HepG2 (cell line): ENCODE results near the gene TSGA10IP. TPM values are rescaled to one million over a fixed set of nuclear protein-coding genes. Genes with fewer than 3 reads are reported as not detected.

Source experiments
- ERF ChIP-seq: IDR thresholded peaks from 2 replicates; pipeline ENCODE4 v1.6.1; 2018; ENCODE audit warnings: missing biosample characterization, missing genetic modification reagents
- FOXC1 ChIP-seq: sonication (generic); formaldehyde crosslinking; IDR thresholded peaks from 2 replicates; pipeline ENCODE4 v1.8.0; 2022; ENCODE audit warnings: mild to moderate bottlenecking, missing genetic modification reagents, borderline replicate concordance
- HIC2 ChIP-seq: sonication (generic); formaldehyde crosslinking; IDR thresholded peaks from 2 replicates; pipeline ENCODE4 v1.9.0; 2022; ENCODE audit warnings: low read depth, missing genetic modification reagents
- HMGXB4 ChIP-seq, 2 experiments: sonication (generic) in 1 of 2; formaldehyde crosslinking in 1 of 2; IDR thresholded peaks; 2 replicates each; pipeline versions ENCODE4 v1.4.0 to v1.6.1; 2018 to 2020; ENCODE audit warnings: missing genetic modification reagents in 2 of 2, borderline replicate concordance in 1 of 2, low read depth in 1 of 2, mild to moderate bottlenecking in 1 of 2, missing biosample characterization in 1 of 2
- MIXL1 ChIP-seq: IDR thresholded peaks from 2 replicates; pipeline ENCODE4 v1.6.1; 2016
- MYNN ChIP-seq: sonication (generic); formaldehyde crosslinking; IDR thresholded peaks from 2 replicates; pipeline ENCODE4 v1.4.0; 2020; ENCODE audit warnings: mild to moderate bottlenecking, low read depth, missing genetic modification reagents
- RARA ChIP-seq: IDR thresholded peaks from 2 replicates; pipeline ENCODE4 v1.6.1; 2016; ENCODE audit warnings: missing genetic modification reagents, missing compliant biosample characterization
- SAP130 ChIP-seq: IDR thresholded peaks from 2 replicates; pipeline ENCODE4 v1.6.1; 2016; ENCODE audit warnings: low read depth
- SP2 ChIP-seq: sonication (generic); formaldehyde crosslinking; IDR thresholded peaks from 2 replicates; pipeline ENCODE4 v1.5.1; 2020; ENCODE audit warnings: mild to moderate bottlenecking, missing genetic modification reagents
- SPEN ChIP-seq: sonication (generic); formaldehyde crosslinking; IDR thresholded peaks from 2 replicates; pipeline ENCODE4 v1.5.1; 2020; ENCODE audit warnings: low read depth, mild to moderate bottlenecking, missing genetic modification reagents
- USF2 ChIP-seq, 2 experiments: sonication (generic) in 1 of 2; formaldehyde crosslinking in 1 of 2; IDR thresholded peaks; 2 replicates each; pipeline versions ENCODE4 v1.5.1 to v1.6.1; 2011 to 2020; ENCODE audit warnings: borderline replicate concordance in 1 of 2, low read depth in 1 of 2, low read length in 1 of 2, mild to moderate bottlenecking in 1 of 2, missing genetic modification reagents in 1 of 2, moderate library complexity in 1 of 2
- ZBTB3 ChIP-seq: sonication (generic); formaldehyde crosslinking; IDR thresholded peaks from 2 replicates; pipeline ENCODE4 v1.4.0; 2020; ENCODE audit warnings: low read depth, mild to moderate bottlenecking, moderate library complexity, missing genetic modification reagents, borderline replicate concordance
- ZBTB4 ChIP-seq: sonication (generic); formaldehyde crosslinking; IDR thresholded peaks from 2 replicates; pipeline ENCODE4 v1.4.0; 2020; ENCODE audit warnings: missing genetic modification reagents, mild to moderate bottlenecking, borderline replicate concordance
- ZNF362 ChIP-seq: sonication (generic); formaldehyde crosslinking; IDR thresholded peaks from 2 replicates; pipeline ENCODE4 v1.4.0; 2020; ENCODE audit warnings: missing genetic modification reagents, mild to moderate bottlenecking, borderline replicate concordance
- ZNF501 ChIP-seq: sonication (generic); formaldehyde crosslinking; IDR thresholded peaks from 2 replicates; pipeline ENCODE4 v1.5.1; 2020; ENCODE audit warnings: mild to moderate bottlenecking, moderate library complexity, missing genetic modification reagents
- ZNF761 ChIP-seq: sonication (generic); formaldehyde crosslinking; conservative IDR thresholded peaks from 2 replicates; pipeline ENCODE4 v1.4.0; 2020; ENCODE audit warnings: mild to moderate bottlenecking, missing genetic modification reagents
- ZSCAN25 ChIP-seq: sonication (generic); formaldehyde crosslinking; IDR thresholded peaks from 2 replicates; pipeline ENCODE4 v1.8.0; 2022; ENCODE audit warnings: mild to moderate bottlenecking, missing genetic modification reagents
- polyA plus RNA-seq, 8 experiments: library from polyadenylated mRNA; depleted of rRNA in 3 of 8; stranded (reverse) in 7 of 8; unstranded in 1 of 8; fragments of >200 nt; fragmentation: Illumina TruSeq in 4 of 8; extraction: Trizol in 4 of 8; gene quantifications; 2 replicates each; pipeline versions ENCODE4 v1.2.1 to v1.2.3, GENCODE V29; 2011 to 2016; ENCODE audit warnings: low read depth in 4 of 8, missing spikeins in 1 of 8, mixed read lengths in 1 of 8; ENCODE audit not compliant: insufficient read depth in 1 of 8
- total RNA-seq, 5 experiments: library from RNA; depleted of rRNA; stranded (reverse); fragments of >200 nt; fragmentation: Illumina TruSeq; extraction: Trizol; gene quantifications; 2 replicates each; pipeline ENCODE4 v1.2.3, GENCODE V29; 2016; ENCODE audit warnings: low read depth in 1 of 5

The TSGA10IP gene
- total and polyA plus RNA-seq, 2 of the 13 experiments (the other 11 are each of a cell fraction or from before 2014, with no cell fraction given) = not detected

GRCh38 chr11:65988791-65989592, 43.7 kb downstream of the TSGA10IP start (continued):
- TF ChIP-seq ZBTB3 (CRISPR knock-in tag) = no peak
- TF ChIP-seq MIXL1 = peak; percentile 61; the same call in 1 of the 2 replicates
- TF ChIP-seq ZBTB4 (CRISPR knock-in tag) = no peak
- TF ChIP-seq SAP130 = peak; percentile 64
- TF ChIP-seq SPEN (CRISPR knock-in tag) = peak; percentile 25; the same call in 1 of the 2 replicates
- 0 out of 2 replicates have a peak, but pooled peaks have one; percentile 23 for TF ChIP-seq ZNF501 (CRISPR knock-in tag)
- TF ChIP-seq FOXC1 = no peak
- TF ChIP-seq RARA = no peak
- peak; percentile 37; the same call in 1 of the 2 replicates for TF ChIP-seq MYNN (CRISPR knock-in tag)
- no peak for TF ChIP-seq ZNF761 (CRISPR knock-in tag)
- no peak for TF ChIP-seq ZSCAN25 (CRISPR knock-in tag)
- TF ChIP-seq HIC2 (CRISPR knock-in tag) = no peak
- TF ChIP-seq ERF (CRISPR knock-in tag) = 0 out of 2 replicates have a peak, but pooled peaks have one; percentile 42
- TF ChIP-seq ZNF362 (CRISPR knock-in tag) = peak; percentile 73; the same call in 1 of the 2 replicates
- TF ChIP-seq HMGXB4 (CRISPR knock-in tag; IDR thresholded peaks at IDR 0.05; ENCODE audit: borderline replicate concordance in 1 of 2, low read depth in 1 of 2) = peak; percentile 73 to 91
- TF ChIP-seq SP2 (CRISPR knock-in tag) = no peak
- no peak for TF ChIP-seq USF2 (IDR thresholded peaks at IDR 0.05; ENCODE audit: low read depth, low read length)
- no peak for TF ChIP-seq USF2 (CRISPR knock-in tag; IDR thresholded peaks at IDR 0.05; ENCODE audit: borderline replicate concordance)
